Mesendoderm (in vitro differentiated cells): Measurements from ENCODE around the gene ITGA2.

Experiments
- DNase-seq: peaks from one replicate; pipeline ENCODE4 v3.0.0; 2013
- H2AK5ac ChIP-seq: 2 replicates; pipeline ENCODE4 v1.6.1; 2013; ENCODE audit warnings: low read length, inconsistent platforms
- H2BK120ac ChIP-seq: 2 replicates; pipeline ENCODE4 v1.6.1; 2013; ENCODE audit warnings: low read depth, mild to moderate bottlenecking, low read length, moderate library complexity, mixed read lengths
- H2BK15ac ChIP-seq: replicated peaks from 2 replicates; pipeline ENCODE4 v1.6.1; 2013; ENCODE audit warnings: low read depth, mild to moderate bottlenecking, moderate library complexity
- H2BK5ac ChIP-seq: 2 replicates; pipeline ENCODE4 v1.6.1; 2013; ENCODE audit warnings: low read length, inconsistent platforms
- H3K18ac ChIP-seq: 2 replicates; pipeline ENCODE4 v1.6.1; 2013; ENCODE audit warnings: mild to moderate bottlenecking, low read length, mixed read lengths
- H3K23ac ChIP-seq: one replicate; pipeline ENCODE4 v1.6.1; 2013; ENCODE audit warnings: low read length
- H3K27ac ChIP-seq: 2 replicates; pipeline ENCODE4 v1.5.1; 2013; ENCODE audit warnings: low read depth, mild to moderate bottlenecking, inconsistent platforms, low read length, moderate library complexity
- H3K27me3 ChIP-seq: 2 replicates; pipeline ENCODE4 v1.6.1; 2013; ENCODE audit warnings: low read length, control low read depth, mild to moderate bottlenecking, inconsistent platforms; ENCODE audit not compliant: insufficient read depth, poor library complexity
- H3K36me3 ChIP-seq: 2 replicates; pipeline ENCODE4 v1.6.1; 2013; ENCODE audit warnings: low read length, inconsistent platforms; ENCODE audit not compliant: control insufficient read depth, insufficient read depth
- H3K4ac ChIP-seq: one replicate; pipeline ENCODE4 v1.6.1; 2013; ENCODE audit warnings: low read depth, mild to moderate bottlenecking, low read length, moderate library complexity
- H3K4me1 ChIP-seq: 2 replicates; pipeline ENCODE4 v1.6.1; 2013; ENCODE audit warnings: low read depth, low read length, inconsistent platforms; ENCODE audit not compliant: control insufficient read depth
- H3K4me2 ChIP-seq: 2 replicates; pipeline ENCODE4 v1.6.1; 2013; ENCODE audit warnings: low read length
- H3K4me3 ChIP-seq: 2 replicates; pipeline ENCODE4 v1.5.1; 2013; ENCODE audit warnings: mild to moderate bottlenecking, low read length
- H3K56ac ChIP-seq: one replicate; pipeline ENCODE4 v1.6.1; 2013; ENCODE audit warnings: low read length
- H3K79me1 ChIP-seq: 2 replicates; pipeline ENCODE4 v1.6.1; 2013; ENCODE audit warnings: low read length, inconsistent platforms
- H3K79me2 ChIP-seq: 2 replicates; pipeline ENCODE4 v1.6.1; 2013; ENCODE audit warnings: mild to moderate bottlenecking, low read length; ENCODE audit not compliant: control insufficient read depth, insufficient read depth
- H3K9ac ChIP-seq: 2 replicates; pipeline ENCODE4 v1.6.1; 2013; ENCODE audit warnings: low read length, inconsistent platforms
- H4K5ac ChIP-seq: one replicate; pipeline ENCODE4 v1.6.1; 2013; ENCODE audit warnings: low read length
- H4K8ac ChIP-seq: one replicate; pipeline ENCODE4 v1.6.1; 2013; ENCODE audit warnings: low read depth, mild to moderate bottlenecking, control low read depth, low read length, moderate library complexity
- WGBS: extraction: QIAGEN DNeasy Blood & Tissue Kit; methylation state at CpG from one replicate; pipeline ENCODE4 v1.1.7; 2013; ENCODE audit warnings: low lambda C conversion rate, missing lambda C conversion rate; ENCODE audit not compliant: insufficient coverage; ENCODE audit errors: extremely low coverage; 5-methylcytosine and 5-hydroxymethylcytosine counted together

Gene ITGA2

DNA sequence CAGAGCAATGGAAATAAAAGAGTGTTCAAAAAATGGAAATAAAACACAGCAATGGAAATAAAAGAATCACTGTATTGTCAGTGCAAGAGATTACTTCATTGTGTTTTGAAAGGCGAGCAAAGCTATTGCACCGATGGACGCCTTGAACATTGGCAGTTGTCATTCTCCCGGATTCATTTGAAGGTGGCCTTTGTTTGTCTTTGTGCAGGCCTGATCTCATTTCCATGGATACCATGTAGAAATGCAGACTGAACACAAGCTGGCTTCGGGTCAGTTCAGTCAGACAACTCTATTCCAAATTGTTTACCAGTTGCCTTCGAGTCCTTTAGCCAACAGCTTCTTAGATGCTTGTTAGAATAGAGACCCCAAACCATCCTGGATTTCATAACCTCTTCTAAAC, 8.3 kb downstream of the ITGA2 start:
- Histone ChIP-seq H3K23ac (no peak overlapping the region), H3K36me3 (no peaks in the 10 kb centered on the region), H3K4ac (no peak overlapping the region), H3K79me1 (no peaks in the 10 kb centered on the region), H2AK5ac (no peak overlapping the region), H4K5ac (no peak overlapping the region), H3K56ac (no peak overlapping the region), H2BK15ac (no peak overlapping the region), H3K18ac (no peak overlapping the region), H3K79me2 (no peaks in the 10 kb centered on the region), H3K27me3 (no peaks in the 10 kb centered on the region), H3K4me1 (no peaks in the 10 kb centered on the region), H2BK5ac (no peak overlapping the region), H3K9ac (no peak overlapping the region), H3K4me2 (no peak overlapping the region), H4K8ac (no peak overlapping the region), H3K4me3 (no peak overlapping the region), H3K27ac (no peak overlapping the region), H2BK120ac (no peak overlapping the region)
- DNase-seq, result no peak
- no CpG with 5 or more reads among the region's 6 CpGs for WGBS

DNA sequence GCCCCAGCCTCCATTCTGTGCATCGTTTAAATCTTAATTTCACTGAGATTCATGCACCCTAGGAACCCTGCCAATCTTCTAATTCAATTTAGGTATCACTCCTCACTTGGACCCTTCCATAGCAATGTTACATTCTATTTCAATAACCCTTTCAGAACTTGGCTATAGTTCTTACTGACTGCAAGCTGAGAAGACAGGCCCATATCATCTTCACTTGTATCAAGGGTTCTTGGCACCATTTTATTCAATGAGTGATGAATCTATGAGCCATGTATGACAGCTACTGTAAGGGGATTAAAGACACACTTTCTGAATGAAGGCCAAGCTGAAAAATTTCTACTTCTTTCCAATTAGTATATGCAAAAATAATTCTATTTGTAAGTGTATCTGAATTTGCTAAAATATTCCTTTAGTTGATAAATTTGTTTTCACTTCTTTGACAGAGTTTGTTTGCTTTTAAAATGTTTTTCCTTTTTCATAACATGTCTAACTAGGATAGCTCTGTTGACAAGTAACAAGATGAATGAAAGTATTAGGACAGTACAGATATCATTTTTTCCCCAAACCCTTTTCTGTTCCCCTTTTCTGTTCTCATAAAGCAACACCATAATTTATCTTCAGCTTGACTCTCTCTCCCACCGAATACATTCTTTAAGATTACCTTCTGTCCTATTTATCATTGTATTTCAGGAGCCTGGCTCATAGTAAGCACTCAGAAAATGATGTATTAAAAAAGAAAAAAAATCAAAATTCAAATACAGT, 9.6 kb downstream of the ITGA2 start:
- H3K27me3 ChIP-seq, result no peaks in the 10 kb centered on the region
- H3K9ac ChIP-seq, result no peak overlapping the region
- no peak overlapping the region for H4K8ac ChIP-seq
- WGBS, result no CpG with 5 or more reads among the region's 2 CpGs
- H3K18ac ChIP-seq, result no peak overlapping the region
- H2BK5ac ChIP-seq, result no peak overlapping the region
- H3K56ac ChIP-seq, result no peak overlapping the region
- no peak overlapping the region for H3K4me3 ChIP-seq
- H3K4me1 ChIP-seq, result no peaks in the 10 kb centered on the region
- no peaks in the 10 kb centered on the region for H3K79me2 ChIP-seq
- H2AK5ac ChIP-seq, result no peak overlapping the region
- H2BK15ac ChIP-seq, result no peak overlapping the region
- no peak for DNase-seq
- no peak overlapping the region for H2BK120ac ChIP-seq
- H3K4ac ChIP-seq, result no peak overlapping the region
- H4K5ac ChIP-seq, result no peak overlapping the region
- H3K79me1 ChIP-seq, result no peaks in the 10 kb centered on the region
- no peak overlapping the region for H3K27ac ChIP-seq
- H3K23ac ChIP-seq, result no peak overlapping the region
- no peaks in the 10 kb centered on the region for H3K36me3 ChIP-seq
- H3K4me2 ChIP-seq, result no peak overlapping the region

DNA sequence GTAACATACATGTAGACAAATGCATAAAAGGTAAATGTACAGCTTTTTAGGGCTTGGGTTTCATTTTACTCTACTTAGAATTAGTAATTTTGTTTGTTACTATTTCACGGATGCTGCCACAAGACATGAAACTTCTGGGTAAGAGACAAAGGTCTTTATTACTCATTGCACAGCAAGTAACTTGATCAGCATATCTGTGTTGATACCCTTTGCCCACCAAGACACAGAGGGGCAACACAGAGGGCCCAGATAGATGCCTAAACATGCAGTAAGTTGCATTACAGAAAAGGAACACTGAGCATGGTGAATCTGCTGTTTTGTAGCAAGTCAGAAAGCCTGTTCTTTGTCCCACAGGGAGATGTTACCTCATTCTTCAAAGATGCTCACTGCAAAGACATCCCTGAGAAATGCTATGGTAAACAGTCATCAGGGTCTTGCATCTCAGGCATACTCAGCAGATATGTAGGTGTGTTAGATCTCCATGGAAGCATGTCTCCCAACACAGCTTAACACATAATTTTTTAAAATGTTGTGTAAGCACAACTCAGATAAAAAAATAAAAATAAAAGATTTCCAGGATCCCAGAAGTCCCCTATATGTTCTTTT, 10.3 kb downstream of the ITGA2 start:
- H3K4me1 ChIP-seq, result no peaks in the 10 kb centered on the region
- H3K9ac ChIP-seq, result no peak overlapping the region
- no peaks in the 10 kb centered on the region for H3K27me3 ChIP-seq
- H3K79me1 ChIP-seq, result no peaks in the 10 kb centered on the region
- H3K4me3 ChIP-seq, result no peak overlapping the region
- H3K79me2 ChIP-seq, result no peaks in the 10 kb centered on the region
- no peak overlapping the region for H3K27ac ChIP-seq
- no peak overlapping the region for H2BK15ac ChIP-seq
- no peak overlapping the region for H2AK5ac ChIP-seq
- WGBS, result no CpG with 5 or more reads among the region's 1 CpG
- no peak overlapping the region for H3K56ac ChIP-seq
- H3K4me2 ChIP-seq, result no peak overlapping the region
- H4K5ac ChIP-seq, result no peak overlapping the region
- H3K4ac ChIP-seq, result no peak overlapping the region
- H3K23ac ChIP-seq, result no peak overlapping the region
- no peak overlapping the region for H2BK120ac ChIP-seq
- H3K36me3 ChIP-seq, result no peaks in the 10 kb centered on the region
- DNase-seq, result peak; percentile 51
- H3K18ac ChIP-seq, result no peak overlapping the region
- H4K8ac ChIP-seq, result no peak overlapping the region
- no peak overlapping the region for H2BK5ac ChIP-seq

DNA sequence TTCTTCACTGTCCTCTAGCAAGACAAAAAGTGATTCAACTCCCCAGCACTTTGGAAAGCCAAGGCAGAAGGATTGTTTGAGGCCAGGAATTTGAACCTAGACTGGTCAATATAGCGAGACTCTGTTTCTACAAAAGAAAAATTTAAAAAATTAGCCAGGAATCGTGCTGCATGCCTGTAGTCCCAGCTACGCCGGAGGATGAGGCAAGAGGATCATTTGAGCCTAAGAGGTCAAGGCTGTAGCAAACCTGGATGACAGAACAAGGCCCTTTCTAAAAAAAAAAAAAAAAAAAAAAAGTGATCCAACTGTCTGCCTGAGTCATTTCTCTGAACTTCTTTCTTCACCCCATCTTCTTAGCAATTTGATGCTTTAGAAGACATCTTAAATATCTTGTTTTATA, 12.4 kb downstream of the ITGA2 start:
- WGBS, result no CpG with 5 or more reads among the region's 4 CpGs

DNA sequence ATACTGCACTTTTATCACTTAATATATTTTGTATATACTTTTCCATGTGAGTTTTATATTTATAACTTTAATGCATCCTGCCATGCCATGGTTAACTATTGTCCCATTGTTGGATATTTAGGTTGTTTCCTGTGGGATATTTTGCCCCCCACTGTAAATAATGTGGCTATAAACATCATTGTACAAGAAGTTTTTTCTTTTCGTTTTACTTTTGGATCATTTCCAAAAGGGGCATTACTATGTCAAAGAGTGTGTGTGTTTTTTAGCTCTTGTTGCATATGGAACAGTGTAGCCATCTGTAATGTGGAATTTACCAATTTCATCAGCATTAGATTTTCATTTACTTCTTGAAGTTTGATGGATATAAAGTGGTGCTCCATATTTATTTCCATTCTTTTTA, 13.3 kb downstream of the ITGA2 start:
- H3K27ac ChIP-seq, result no peak overlapping the region
- H3K56ac ChIP-seq, result no peak overlapping the region
- no peak for DNase-seq
- H3K4me2 ChIP-seq, result no peak overlapping the region
- no peak overlapping the region for H4K5ac ChIP-seq
- no peak overlapping the region for H2BK5ac ChIP-seq
- no peak overlapping the region for H3K4me3 ChIP-seq
- H4K8ac ChIP-seq, result no peak overlapping the region
- no peak overlapping the region for H3K23ac ChIP-seq
- H2BK15ac ChIP-seq, result no peak overlapping the region
- H3K18ac ChIP-seq, result no peak overlapping the region
- no peaks in the 10 kb centered on the region for H3K79me1 ChIP-seq
- H3K4ac ChIP-seq, result no peak overlapping the region
- WGBS, result no CpG with 5 or more reads among the region's 1 CpG
- no peak overlapping the region for H3K9ac ChIP-seq
- H2BK120ac ChIP-seq, result no peak overlapping the region
- no peaks in the 10 kb centered on the region for H3K4me1 ChIP-seq
- H3K27me3 ChIP-seq, result no peaks in the 10 kb centered on the region
- no peaks in the 10 kb centered on the region for H3K36me3 ChIP-seq
- H3K79me2 ChIP-seq, result no peaks in the 10 kb centered on the region
- H2AK5ac ChIP-seq, result no peak overlapping the region

More for the DNA sequence above, 12.4 kb downstream of the ITGA2 start:
- Histone ChIP-seq H3K27ac (no peak overlapping the region), H3K4me1 (no peaks in the 10 kb centered on the region), H3K9ac (no peak overlapping the region), H3K18ac (no peak overlapping the region), H3K4ac (no peak overlapping the region), H3K4me2 (no peak overlapping the region), H4K8ac (no peak overlapping the region), H3K36me3 (no peaks in the 10 kb centered on the region), H3K79me2 (no peaks in the 10 kb centered on the region), H4K5ac (no peak overlapping the region), H3K23ac (no peak overlapping the region), H3K79me1 (no peaks in the 10 kb centered on the region), H3K56ac (no peak overlapping the region), H2BK15ac (no peak overlapping the region), H2AK5ac (no peak overlapping the region), H3K27me3 (no peaks in the 10 kb centered on the region), H2BK120ac (no peak overlapping the region), H2BK5ac (no peak overlapping the region), H3K4me3 (no peak overlapping the region)
- no peak for DNase-seq
